ENCODE results near the gene TMEM43. TPM values are rescaled to one million over a fixed set of nuclear protein-coding genes. Genes with fewer than 3 reads are reported as not detected.

Gene TMEM43
- total and polyA plus RNA-seq, 4 donors: 44.3 to 104 (median 74.5) TPM

DNA sequence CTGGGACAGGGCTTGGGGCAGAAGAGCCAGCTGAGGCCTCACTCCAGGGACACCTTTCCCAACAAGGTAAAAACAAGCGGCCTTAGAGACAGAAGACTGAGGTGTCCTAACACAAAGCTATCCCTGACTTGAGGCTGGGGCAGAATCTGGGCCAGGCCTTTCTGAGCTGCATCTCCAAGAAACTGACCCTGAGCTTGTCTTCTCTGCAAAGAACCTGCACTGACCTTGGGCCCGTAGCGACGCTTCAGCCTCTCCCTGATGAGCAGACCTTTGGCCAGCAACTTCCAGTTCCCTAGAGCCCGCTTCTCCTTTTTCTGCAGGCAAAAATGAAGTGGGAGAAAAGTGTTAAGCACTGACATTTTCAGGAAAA is 22.2 kb downstream of the TMEM43 start:
- Histone ChIP-seq H3K27me3 (ENCODE audit: control insufficient read depth in 3 of 3, insufficient read depth in 3 of 3, low read length in 2 of 3) (no peaks in the 10 kb centered on the region), H3K4me1 (ENCODE audit: control insufficient read depth in 5 of 5, insufficient read depth in 5 of 5, low read length in 5 of 5) (peaks cover 6 to 27% (median 7%) of the 10 kb centered on the region in 5 donors), H3K9me3 (ENCODE audit: control insufficient read depth in 4 of 4, insufficient read depth in 3 of 4, low read length in 3 of 4) (no peaks in the 10 kb centered on the region), H3K9ac (ENCODE audit: insufficient read depth in 1 of 2, low read length in 2 of 2) (no peak overlapping the region), H3K36me3 (ENCODE audit: control insufficient read depth in 4 of 4, insufficient read depth in 4 of 4, low read length in 4 of 4) (peaks cover 0 to 31% (median 17%) of the 10 kb centered on the region in 4 donors), H3K27ac (ENCODE audit: low read depth in 1 of 2, low read length in 1 of 2) (peak overlapping the region in 1 of 2 donors; percentile 69), H3K4me3 (no peak overlapping the region)
- TF ChIP-seq, protein P1, sequence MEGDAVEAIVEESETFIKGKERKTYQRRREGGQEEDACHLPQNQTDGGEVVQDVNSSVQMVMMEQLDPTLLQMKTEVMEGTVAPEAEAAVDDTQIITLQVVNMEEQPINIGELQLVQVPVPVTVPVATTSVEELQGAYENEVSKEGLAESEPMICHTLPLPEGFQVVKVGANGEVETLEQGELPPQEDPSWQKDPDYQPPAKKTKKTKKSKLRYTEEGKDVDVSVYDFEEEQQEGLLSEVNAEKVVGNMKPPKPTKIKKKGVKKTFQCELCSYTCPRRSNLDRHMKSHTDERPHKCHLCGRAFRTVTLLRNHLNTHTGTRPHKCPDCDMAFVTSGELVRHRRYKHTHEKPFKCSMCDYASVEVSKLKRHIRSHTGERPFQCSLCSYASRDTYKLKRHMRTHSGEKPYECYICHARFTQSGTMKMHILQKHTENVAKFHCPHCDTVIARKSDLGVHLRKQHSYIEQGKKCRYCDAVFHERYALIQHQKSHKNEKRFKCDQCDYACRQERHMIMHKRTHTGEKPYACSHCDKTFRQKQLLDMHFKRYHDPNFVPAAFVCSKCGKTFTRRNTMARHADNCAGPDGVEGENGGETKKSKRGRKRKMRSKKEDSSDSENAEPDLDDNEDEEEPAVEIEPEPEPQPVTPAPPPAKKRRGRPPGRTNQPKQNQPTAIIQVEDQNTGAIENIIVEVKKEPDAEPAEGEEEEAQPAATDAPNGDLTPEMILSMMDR (IDR thresholded peaks at IDR 0.05; ENCODE audit: control extremely low read depth, extremely low read depth): no peak
- 89 to 90% methylated on average over 5 of the region's 5 CpGs for WGBS, 2 donors
- DNase-seq (peak in 1 of 3 donors; percentile 4), ATAC-seq (ENCODE audit: insufficient read depth, low FRiP score) (no peak)

DNA sequence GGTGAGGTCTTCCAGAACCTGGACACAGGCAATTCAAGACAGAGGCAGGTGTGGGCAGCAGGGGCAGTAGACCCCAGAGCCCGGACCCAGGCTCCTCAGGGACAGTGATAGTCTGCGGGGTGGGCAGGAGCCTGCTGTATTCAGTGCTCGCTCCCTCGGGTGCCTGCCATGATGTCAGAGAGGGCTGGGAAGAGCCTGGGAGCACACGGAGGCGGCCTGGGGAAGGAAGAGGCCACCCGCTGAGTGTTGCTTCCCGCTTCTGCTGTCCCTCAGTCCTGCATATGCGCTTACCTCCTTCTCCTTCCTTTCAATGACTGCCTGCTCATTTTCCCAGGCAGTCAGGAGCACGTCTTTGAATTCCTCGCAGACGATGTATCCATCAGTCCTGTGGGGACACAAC is 22.8 kb downstream of the TMEM43 start:
- H3K27ac ChIP-seq (ENCODE audit: low read depth in 1 of 2, low read length in 1 of 2): peak overlapping the region in 1 of 2 donors; percentile 11
- no peak overlapping the region for H3K9ac ChIP-seq (ENCODE audit: insufficient read depth in 1 of 2, low read length in 2 of 2)
- no peak overlapping the region for H3K4me3 ChIP-seq
- H3K4me1 ChIP-seq (ENCODE audit: control insufficient read depth in 5 of 5, insufficient read depth in 5 of 5, low read length in 5 of 5): peaks cover 6 to 26% (median 7%) of the 10 kb centered on the region in 5 donors
- WGBS, 2 donors: 85 to 90% methylated on average over 11 to 12 of the region's 12 CpGs
- H3K27me3 ChIP-seq (ENCODE audit: control insufficient read depth in 3 of 3, insufficient read depth in 3 of 3, low read length in 2 of 3): no peaks in the 10 kb centered on the region
- H3K36me3 ChIP-seq (ENCODE audit: control insufficient read depth in 4 of 4, insufficient read depth in 4 of 4, low read length in 4 of 4): peaks cover 0 to 35% (median 13%) of the 10 kb centered on the region in 4 donors
- no peaks in the 10 kb centered on the region for H3K9me3 ChIP-seq (ENCODE audit: control insufficient read depth in 4 of 4, insufficient read depth in 3 of 4, low read length in 3 of 4)
- DNase-seq: peak in 1 of 3 donors; percentile 9
- no peak for ATAC-seq (ENCODE audit: insufficient read depth, low FRiP score)
- TF ChIP-seq, protein P1 (IDR thresholded peaks at IDR 0.05; ENCODE audit: control extremely low read depth, extremely low read depth): no peak

DNA sequence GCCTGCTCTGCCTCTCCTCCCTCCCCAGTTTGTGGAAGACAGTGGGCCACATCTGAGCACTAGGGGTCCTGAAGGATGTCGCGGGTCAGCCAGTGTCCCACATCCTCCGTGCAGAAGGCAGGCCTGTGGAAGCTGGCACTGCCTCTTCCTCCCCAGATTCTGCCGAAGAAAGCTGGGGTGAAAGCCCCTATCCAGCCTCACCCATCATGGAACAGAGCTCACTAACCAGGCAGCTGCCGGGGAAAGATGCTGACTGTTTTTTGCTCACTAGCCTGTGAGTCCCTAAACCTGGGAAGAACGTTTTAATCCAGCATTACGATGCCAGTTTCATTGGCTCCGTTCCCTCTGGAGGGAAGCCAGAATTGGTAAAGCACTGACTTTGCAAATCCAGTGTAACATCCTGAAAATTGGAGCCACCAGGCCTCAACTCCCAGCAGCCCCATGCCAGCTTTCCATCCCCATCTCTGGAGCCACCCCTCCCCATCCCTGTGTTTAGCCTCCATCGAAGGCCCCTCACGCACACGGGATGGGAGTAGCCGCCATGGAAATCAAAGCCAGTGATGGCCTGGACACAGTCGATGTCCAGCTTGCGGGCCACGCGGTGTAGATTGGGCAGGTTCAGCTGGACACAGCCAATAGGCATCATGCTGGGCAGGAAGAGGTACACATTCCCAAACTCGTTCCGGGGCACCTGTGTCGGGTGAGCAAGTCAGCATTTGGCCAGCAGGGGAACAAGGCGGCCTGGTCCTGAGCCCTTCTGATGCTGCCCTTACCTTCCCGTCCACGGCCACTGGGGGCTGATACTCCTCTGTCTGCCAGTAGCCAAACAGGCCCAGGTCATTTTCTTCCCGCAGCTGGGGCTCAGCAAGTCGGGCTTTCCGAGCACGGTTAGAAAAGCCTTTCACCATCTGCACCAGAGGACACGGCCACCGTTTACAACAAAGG is 23.5 kb downstream of the TMEM43 start:
- TF ChIP-seq, protein P1 (IDR thresholded peaks at IDR 0.05; ENCODE audit: control extremely low read depth, extremely low read depth): no peak
- Histone ChIP-seq H3K27ac (ENCODE audit: low read depth in 1 of 2, low read length in 1 of 2) (peak overlapping the region in 1 of 2 donors; percentile 11), H3K36me3 (ENCODE audit: control insufficient read depth in 4 of 4, insufficient read depth in 4 of 4, low read length in 4 of 4) (peaks cover 0 to 39% (median 13%) of the 10 kb centered on the region in 4 donors)

More for the DNA sequence above, 23.5 kb downstream of the TMEM43 start:
- Histone ChIP-seq H3K27me3 (ENCODE audit: control insufficient read depth in 3 of 3, insufficient read depth in 3 of 3, low read length in 2 of 3) (no peaks in the 10 kb centered on the region), H3K9ac (ENCODE audit: insufficient read depth in 1 of 2, low read length in 2 of 2) (no peak overlapping the region), H3K4me3 (no peak overlapping the region), H3K4me1 (ENCODE audit: control insufficient read depth in 5 of 5, insufficient read depth in 5 of 5, low read length in 5 of 5) (peaks cover 6 to 19% (median 7%) of the 10 kb centered on the region in 5 donors), H3K9me3 (ENCODE audit: control insufficient read depth in 4 of 4, insufficient read depth in 3 of 4, low read length in 3 of 4) (no peaks in the 10 kb centered on the region)
- 90 to 92% methylated on average over 28 of the region's 28 CpGs for WGBS, 2 donors
- DNase-seq (peak in 1 of 3 donors; percentile 10), ATAC-seq (ENCODE audit: insufficient read depth, low FRiP score) (no peak)

Data from lung (tissue), 12 donors.